ENCODE results near the gene ISM1.

ISM1 gene

DNA sequence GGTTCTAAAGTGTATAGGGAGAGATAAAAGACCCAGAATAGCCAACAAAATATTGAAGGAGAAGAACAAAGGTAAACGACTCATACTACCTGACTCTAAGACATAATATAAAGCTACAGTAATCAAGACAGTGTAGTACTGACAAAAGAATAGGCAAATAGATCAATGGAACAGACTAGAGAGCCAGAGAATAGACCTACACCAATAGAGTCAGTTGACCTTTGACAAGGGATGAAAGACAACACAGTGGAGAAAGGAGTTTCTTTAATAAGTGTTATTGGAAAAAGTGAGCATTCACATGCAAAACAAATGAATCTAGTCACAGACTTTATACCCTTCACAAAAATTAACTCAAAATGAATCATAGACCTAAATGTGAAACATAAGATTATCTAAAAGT is 96.4 kb downstream of the ISM1 start:
- Histone ChIP-seq H3K36me3 (ENCODE audit: control insufficient read depth in 4 of 4, insufficient read depth in 4 of 4, low read length in 3 of 4) (no peaks in the 10 kb centered on the region), H3K9me3 (ENCODE audit: control extremely low read depth in 1 of 5, control insufficient read depth in 4 of 5, insufficient read depth in 2 of 5, low read depth in 1 of 5, low read length in 4 of 5) (peaks cover 0 to 7% (median 0%) of the 10 kb centered on the region in 5 experiments), H3K4me3 (ENCODE audit: control insufficient read depth in 1 of 7, extremely low read depth in 1 of 7, insufficient read depth in 4 of 7, low read depth in 2 of 7, low read length in 6 of 7) (no peak overlapping the region), H3K27ac (ENCODE audit: insufficient read depth in 1 of 2, low read depth in 1 of 2, low read length in 2 of 2, poor library complexity in 1 of 2, severe bottlenecking in 2 of 2) (no peak overlapping the region), H3K4me1 (ENCODE audit: control extremely low read depth in 1 of 4, control insufficient read depth in 4 of 4, insufficient read depth in 4 of 4, low read length in 3 of 4) (no peaks in the 10 kb centered on the region), H3K27me3 (replicated peaks in 2 of 5; ENCODE audit: control insufficient read depth in 4 of 5, insufficient read depth in 5 of 5, low read length in 4 of 5) (peaks cover 0 to 4% (median 0%) of the 10 kb centered on the region in 5 experiments)
- WGBS (ENCODE audit: insufficient coverage): no CpG with 5 or more reads among the region's 1 CpG
- ChIA-PET POLR2A (no interaction called here), CTCF (no interaction called here)
- no peak for DNase-seq

- DNase-seq: no peak
- Histone ChIP-seq H3K4me1 (ENCODE audit: control extremely low read depth in 1 of 4, control insufficient read depth in 4 of 4, insufficient read depth in 4 of 4, low read length in 3 of 4) (peaks cover 0 to 2% (median 0%) of the 10 kb centered on the region in 4 experiments), H3K27ac (ENCODE audit: insufficient read depth in 1 of 2, low read depth in 1 of 2, low read length in 2 of 2, poor library complexity in 1 of 2, severe bottlenecking in 2 of 2) (no peak overlapping the region), H3K4me3 (ENCODE audit: control insufficient read depth in 1 of 7, extremely low read depth in 1 of 7, insufficient read depth in 4 of 7, low read depth in 2 of 7, low read length in 6 of 7) (no peak overlapping the region), H3K27me3 (replicated peaks in 2 of 5; ENCODE audit: control insufficient read depth in 4 of 5, insufficient read depth in 5 of 5, low read length in 4 of 5) (peaks cover 0 to 8% (median 3%) of the 10 kb centered on the region in 5 experiments), H3K9me3 (ENCODE audit: control extremely low read depth in 1 of 5, control insufficient read depth in 4 of 5, insufficient read depth in 2 of 5, low read depth in 1 of 5, low read length in 4 of 5) (peaks cover 0 to 7% (median 0%) of the 10 kb centered on the region in 5 experiments), H3K36me3 (ENCODE audit: control insufficient read depth in 4 of 4, insufficient read depth in 4 of 4, low read length in 3 of 4) (no peaks in the 10 kb centered on the region)
- WGBS (ENCODE audit: insufficient coverage): 70% methylated on average over 2 of the region's 5 CpGs
- POLR2A ChIA-PET: no interaction called here
- CTCF ChIA-PET: no interaction called here
Measured at GRCh38 chr20:13318871-13319521, 97.9 kb downstream of the ISM1 start.

- Histone ChIP-seq H3K4me3 (ENCODE audit: control insufficient read depth in 1 of 7, extremely low read depth in 1 of 7, insufficient read depth in 4 of 7, low read depth in 2 of 7, low read length in 6 of 7) (no peak overlapping the region), H3K36me3 (ENCODE audit: control insufficient read depth in 4 of 4, insufficient read depth in 4 of 4, low read length in 3 of 4) (no peaks in the 10 kb centered on the region), H3K27ac (ENCODE audit: insufficient read depth in 1 of 2, low read depth in 1 of 2, low read length in 2 of 2, poor library complexity in 1 of 2, severe bottlenecking in 2 of 2) (no peak overlapping the region), H3K4me1 (ENCODE audit: control extremely low read depth in 1 of 4, control insufficient read depth in 4 of 4, insufficient read depth in 4 of 4, low read length in 3 of 4) (peaks cover 0 to 2% (median 0%) of the 10 kb centered on the region in 4 experiments), H3K27me3 (replicated peaks in 2 of 5; ENCODE audit: control insufficient read depth in 4 of 5, insufficient read depth in 5 of 5, low read length in 4 of 5) (peaks cover 0 to 9% (median 6%) of the 10 kb centered on the region in 5 experiments), H3K9me3 (ENCODE audit: control extremely low read depth in 1 of 5, control insufficient read depth in 4 of 5, insufficient read depth in 2 of 5, low read depth in 1 of 5, low read length in 4 of 5) (peaks cover 0 to 7% (median 0%) of the 10 kb centered on the region in 5 experiments)
- DNase-seq: no peak
- WGBS (ENCODE audit: insufficient coverage): 93% methylated on average over 3 of the region's 4 CpGs
- POLR2A ChIA-PET: no interaction called here
- CTCF ChIA-PET: no interaction called here
Measured at GRCh38 chr20:13320702-13321101, 99.6 kb downstream of the ISM1 start.

DNA sequence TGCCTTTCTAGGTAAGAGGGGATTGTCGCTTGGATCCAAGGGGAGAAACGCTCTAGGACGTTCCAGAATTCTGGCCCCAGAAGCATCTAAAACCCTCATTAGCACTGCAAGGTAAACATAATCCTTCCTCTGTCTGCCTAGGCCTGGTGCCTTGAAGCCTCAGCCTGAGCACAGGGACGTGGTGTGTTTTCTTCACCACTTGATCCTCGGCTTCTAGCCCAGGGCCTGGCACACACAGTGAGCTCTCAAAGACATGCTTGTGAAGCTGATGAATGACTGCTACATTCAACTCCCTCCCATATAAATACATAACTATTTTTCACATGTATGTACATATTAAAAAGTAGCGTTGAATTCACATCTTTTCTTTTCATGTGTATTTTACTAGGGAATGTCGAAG is 100.3 kb downstream of the ISM1 start:
- CTCF ChIA-PET: interaction anchor here (0.9 to 1.1 kb wide), 2 partner anchors 203 to 226 kb away, joined by 3 to 4 read pairs; no protein-coding TSS in a partner anchor

GRCh38 chr20:13322198-13322597 is 101.1 kb downstream of the ISM1 start:
- DNase-seq: no peak
- no peak overlapping the region for H3K4me3 ChIP-seq (ENCODE audit: control insufficient read depth in 1 of 7, extremely low read depth in 1 of 7, insufficient read depth in 4 of 7, low read depth in 2 of 7, low read length in 6 of 7)
- H3K27ac ChIP-seq (ENCODE audit: insufficient read depth in 1 of 2, low read depth in 1 of 2, low read length in 2 of 2, poor library complexity in 1 of 2, severe bottlenecking in 2 of 2): no peak overlapping the region
- 68% methylated on average over 3 of the region's 5 CpGs for WGBS (ENCODE audit: insufficient coverage)
- peaks cover 0 to 11% (median 6%) of the 10 kb centered on the region in 5 experiments for H3K27me3 ChIP-seq (replicated peaks in 2 of 5; ENCODE audit: control insufficient read depth in 4 of 5, insufficient read depth in 5 of 5, low read length in 4 of 5)
- H3K4me1 ChIP-seq (ENCODE audit: control extremely low read depth in 1 of 4, control insufficient read depth in 4 of 4, insufficient read depth in 4 of 4, low read length in 3 of 4): peaks cover 0 to 2% (median 0%) of the 10 kb centered on the region in 4 experiments
- H3K9me3 ChIP-seq (ENCODE audit: control extremely low read depth in 1 of 5, control insufficient read depth in 4 of 5, insufficient read depth in 2 of 5, low read depth in 1 of 5, low read length in 4 of 5): peaks cover 0 to 3% (median 0%) of the 10 kb centered on the region in 5 experiments
- no peaks in the 10 kb centered on the region for H3K36me3 ChIP-seq (ENCODE audit: control insufficient read depth in 4 of 4, insufficient read depth in 4 of 4, low read length in 3 of 4)
- ChIA-PET CTCF (interaction anchor here (0.9 to 1.1 kb wide), 2 partner anchors 203 to 225 kb away, joined by 3 to 4 read pairs; no protein-coding TSS in a partner anchor), POLR2A (no interaction called here)

More for the DNA sequence above, 100.3 kb downstream of the ISM1 start:
- peaks cover 0 to 2% (median 0%) of the 10 kb centered on the region in 4 experiments for H3K4me1 ChIP-seq (ENCODE audit: control extremely low read depth in 1 of 4, control insufficient read depth in 4 of 4, insufficient read depth in 4 of 4, low read length in 3 of 4)
- no peak overlapping the region for H3K4me3 ChIP-seq (ENCODE audit: control insufficient read depth in 1 of 7, extremely low read depth in 1 of 7, insufficient read depth in 4 of 7, low read depth in 2 of 7, low read length in 6 of 7)
- H3K9me3 ChIP-seq (ENCODE audit: control extremely low read depth in 1 of 5, control insufficient read depth in 4 of 5, insufficient read depth in 2 of 5, low read depth in 1 of 5, low read length in 4 of 5): peaks cover 0 to 7% (median 0%) of the 10 kb centered on the region in 5 experiments
- H3K27me3 ChIP-seq (replicated peaks in 2 of 5; ENCODE audit: control insufficient read depth in 4 of 5, insufficient read depth in 5 of 5, low read length in 4 of 5): peaks cover 0 to 11% (median 6%) of the 10 kb centered on the region in 5 experiments
- no peak for DNase-seq
- H3K27ac ChIP-seq (ENCODE audit: insufficient read depth in 1 of 2, low read depth in 1 of 2, low read length in 2 of 2, poor library complexity in 1 of 2, severe bottlenecking in 2 of 2): no peak overlapping the region
- no peaks in the 10 kb centered on the region for H3K36me3 ChIP-seq (ENCODE audit: control insufficient read depth in 4 of 4, insufficient read depth in 4 of 4, low read length in 3 of 4)
- WGBS (ENCODE audit: insufficient coverage): no CpG with 5 or more reads among the region's 7 CpGs
- POLR2A ChIA-PET: no interaction called here

- no peaks in the 10 kb centered on the region for H3K9me3 ChIP-seq (ENCODE audit: control extremely low read depth in 1 of 5, control insufficient read depth in 4 of 5, insufficient read depth in 2 of 5, low read depth in 1 of 5, low read length in 4 of 5)
- CTCF ChIA-PET: interaction anchor here (0.9 to 1.1 kb wide), 2 partner anchors 204 to 224 kb away, joined by 3 to 4 read pairs; no protein-coding TSS in a partner anchor
- WGBS (ENCODE audit: insufficient coverage): 8% methylated on average over 1 of the region's 3 CpGs
- no peak for DNase-seq
- peaks cover 0 to 11% (median 6%) of the 10 kb centered on the region in 5 experiments for H3K27me3 ChIP-seq (replicated peaks in 2 of 5; ENCODE audit: control insufficient read depth in 4 of 5, insufficient read depth in 5 of 5, low read length in 4 of 5)
- POLR2A ChIA-PET: no interaction called here
- no peak overlapping the region for H3K27ac ChIP-seq (ENCODE audit: insufficient read depth in 1 of 2, low read depth in 1 of 2, low read length in 2 of 2, poor library complexity in 1 of 2, severe bottlenecking in 2 of 2)
- H3K36me3 ChIP-seq (ENCODE audit: control insufficient read depth in 4 of 4, insufficient read depth in 4 of 4, low read length in 3 of 4): no peaks in the 10 kb centered on the region
- peaks cover 0 to 2% (median 0%) of the 10 kb centered on the region in 4 experiments for H3K4me1 ChIP-seq (ENCODE audit: control extremely low read depth in 1 of 4, control insufficient read depth in 4 of 4, insufficient read depth in 4 of 4, low read length in 3 of 4)
- H3K4me3 ChIP-seq (ENCODE audit: control insufficient read depth in 1 of 7, extremely low read depth in 1 of 7, insufficient read depth in 4 of 7, low read depth in 2 of 7, low read length in 6 of 7): no peak overlapping the region
Measured at GRCh38 chr20:13322621-13323020, 101.5 kb downstream of the ISM1 start.

- H3K4me3 ChIP-seq (ENCODE audit: control insufficient read depth in 1 of 7, extremely low read depth in 1 of 7, insufficient read depth in 4 of 7, low read depth in 2 of 7, low read length in 6 of 7): no peak overlapping the region
- DNase-seq: peak; percentile 1 to 13 (median 9)
- POLR2A ChIA-PET: no interaction called here
Measured at GRCh38 chr20:13325033-13325432, 104.0 kb downstream of the ISM1 start.

More at GRCh38 chr20:13325033-13325432, 104.0 kb downstream of the ISM1 start:
- Histone ChIP-seq H3K4me1 (ENCODE audit: control extremely low read depth in 1 of 4, control insufficient read depth in 4 of 4, insufficient read depth in 4 of 4, low read length in 3 of 4) (peaks cover 0 to 2% (median 0%) of the 10 kb centered on the region in 4 experiments), H3K9me3 (ENCODE audit: control extremely low read depth in 1 of 5, control insufficient read depth in 4 of 5, insufficient read depth in 2 of 5, low read depth in 1 of 5, low read length in 4 of 5) (no peaks in the 10 kb centered on the region), H3K27me3 (replicated peaks in 2 of 5; ENCODE audit: control insufficient read depth in 4 of 5, insufficient read depth in 5 of 5, low read length in 4 of 5) (peaks cover 0 to 11% (median 6%) of the 10 kb centered on the region in 5 experiments), H3K36me3 (ENCODE audit: control insufficient read depth in 4 of 4, insufficient read depth in 4 of 4, low read length in 3 of 4) (no peaks in the 10 kb centered on the region), H3K27ac (ENCODE audit: insufficient read depth in 1 of 2, low read depth in 1 of 2, low read length in 2 of 2, poor library complexity in 1 of 2, severe bottlenecking in 2 of 2) (no peak overlapping the region)
- WGBS (ENCODE audit: insufficient coverage): 48% methylated on average over 6 of the region's 8 CpGs
- CTCF ChIA-PET: interaction anchor here (2.0 kb wide), 1 partner anchor 22 kb away, joined by 6 read pairs; no protein-coding TSS in a partner anchor
